GM18508 (cell line): ENCODE data around the gene MORN5.

ENCODE experiments used
- ATAC-seq: cut with Tn5 transposase; IDR thresholded peaks from one replicate; pipeline ENCODE4 v1.9.1; 2021; ENCODE audit warnings: moderate number of reproducible peaks; ENCODE audit not compliant: insufficient read depth, unreplicated experiment

The MORN5 gene

GRCh38 chr9:122212473-122213004, 52.8 kb downstream of the MORN5 start:
- ATAC-seq = no peak

GRCh38 chr9:122213102-122213588, 53.4 kb downstream of the MORN5 start:
- ATAC-seq = no peak

GRCh38 chr9:122213589-122214413, 54.1 kb downstream of the MORN5 start:
- ATAC-seq = no peak

DNA sequence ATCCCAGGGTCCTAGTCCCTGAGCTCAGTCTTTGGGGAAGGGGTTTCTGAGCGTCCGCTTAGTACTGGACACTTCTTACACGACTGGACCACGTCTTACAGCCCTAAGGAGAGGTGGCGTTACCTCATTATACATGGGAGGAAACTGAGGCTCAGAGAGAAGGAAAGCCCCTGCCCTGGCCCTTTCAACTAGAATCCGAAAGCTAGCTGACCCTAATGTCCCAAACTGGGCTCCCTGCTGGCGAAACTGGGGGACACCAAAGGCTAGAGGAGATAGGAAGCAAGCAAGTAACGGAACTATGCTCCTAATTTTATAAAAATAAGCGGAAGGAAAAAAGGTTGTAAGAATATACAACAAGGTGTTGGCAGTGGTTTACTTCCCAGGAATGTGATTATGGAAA, 54.8 kb downstream of the MORN5 start:
- no peak for ATAC-seq

DNA sequence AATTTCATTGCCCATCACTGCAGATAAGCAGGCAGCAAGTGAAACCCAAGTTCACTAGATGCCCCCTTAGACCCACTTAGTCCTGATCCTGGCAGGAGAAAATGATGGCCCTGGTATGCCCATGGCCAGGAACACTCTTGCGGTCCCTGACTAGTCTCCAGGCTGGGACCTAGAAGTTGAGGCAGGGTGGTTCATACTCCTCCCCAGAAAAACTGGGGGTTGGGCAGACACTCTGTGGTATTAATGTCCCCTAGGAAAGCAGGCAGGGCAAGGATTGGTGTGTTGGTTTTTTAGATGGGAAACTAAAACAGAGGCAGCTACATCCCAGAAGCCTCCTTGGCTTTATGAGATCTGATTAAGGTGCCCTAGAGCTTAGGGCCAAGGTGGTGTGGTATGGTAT, 56.0 kb downstream of the MORN5 start:
- no peak for ATAC-seq

- no peak for ATAC-seq
Observed at GRCh38 chr9:122216138-122216797, 56.6 kb downstream of the MORN5 start.

GRCh38 chr9:122216798-122217418, 57.2 kb downstream of the MORN5 start:
- ATAC-seq = no peak

DNA sequence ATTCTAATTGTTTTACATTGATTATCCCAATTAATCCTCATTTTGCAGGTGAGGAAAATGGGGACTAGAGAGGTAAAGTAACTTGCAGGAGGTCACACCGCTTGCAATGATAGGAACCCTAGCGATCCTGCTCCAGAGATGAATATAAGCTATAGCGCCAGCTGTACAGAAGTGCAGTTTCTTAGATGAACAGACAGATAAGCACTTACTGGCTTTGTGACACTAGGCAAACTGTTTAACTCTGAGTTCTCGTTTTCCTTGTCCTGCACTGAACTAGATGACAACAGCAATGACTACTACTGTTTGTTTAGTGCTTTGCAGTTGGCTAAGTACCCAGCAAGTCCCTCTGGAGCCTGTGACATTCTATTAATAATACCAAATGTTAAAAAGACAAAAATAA, 57.9 kb downstream of the MORN5 start:
- no peak for ATAC-seq

DNA sequence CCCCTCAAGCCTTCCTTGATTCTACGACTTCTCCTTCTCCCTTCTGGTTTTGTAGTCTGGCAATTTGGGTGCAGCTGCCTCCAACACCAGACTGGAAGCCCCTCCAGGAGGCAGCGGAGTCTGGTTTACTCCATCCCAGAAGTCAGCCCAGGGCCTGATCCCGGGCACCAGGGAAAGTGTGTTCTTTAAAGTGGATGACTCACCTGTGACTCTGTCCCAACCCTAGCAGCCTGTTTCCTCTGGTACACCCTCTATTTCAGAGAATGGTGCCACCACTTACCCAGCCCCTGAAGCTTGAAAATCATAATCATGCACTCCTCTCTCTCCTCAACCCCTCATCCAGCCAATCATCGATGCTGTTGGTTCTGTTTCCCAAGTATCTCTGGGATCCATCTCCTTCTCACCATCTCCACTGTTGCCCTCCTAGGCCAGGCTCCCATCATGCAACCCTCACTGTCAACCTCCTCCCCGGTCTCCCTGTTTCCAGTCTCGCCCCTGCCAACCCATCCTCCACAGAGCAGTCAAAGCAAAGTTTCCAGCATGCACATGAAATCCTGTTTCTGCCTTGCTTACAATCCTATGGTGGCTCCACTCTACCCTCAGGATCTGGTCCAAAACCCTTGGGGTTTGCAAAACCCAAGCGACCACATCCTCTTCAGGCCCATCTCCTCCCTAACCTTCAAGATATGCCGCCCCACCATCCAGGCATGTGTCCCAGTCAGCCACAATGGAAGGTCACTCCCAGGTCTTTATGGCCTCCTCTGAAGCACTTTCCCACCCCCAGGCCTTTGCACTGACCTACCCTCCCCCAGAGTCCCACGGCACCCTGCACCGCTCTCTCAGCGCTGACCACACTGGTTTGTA, 58.6 kb downstream of the MORN5 start:
- no peak for ATAC-seq

GRCh38 chr9:122218935-122219855, 59.5 kb downstream of the MORN5 start:
- ATAC-seq = no peak

- ATAC-seq = no peak
Observed at GRCh38 chr9:122219856-122220672, 60.4 kb downstream of the MORN5 start.

GRCh38 chr9:122220673-122221182, 61.0 kb downstream of the MORN5 start:
- no peak for ATAC-seq

- no peak for ATAC-seq
Observed at GRCh38 chr9:122221183-122221811, 61.6 kb downstream of the MORN5 start.

GRCh38 chr9:122222791-122223190, 63.1 kb downstream of the MORN5 start:
- ATAC-seq = no peak

DNA sequence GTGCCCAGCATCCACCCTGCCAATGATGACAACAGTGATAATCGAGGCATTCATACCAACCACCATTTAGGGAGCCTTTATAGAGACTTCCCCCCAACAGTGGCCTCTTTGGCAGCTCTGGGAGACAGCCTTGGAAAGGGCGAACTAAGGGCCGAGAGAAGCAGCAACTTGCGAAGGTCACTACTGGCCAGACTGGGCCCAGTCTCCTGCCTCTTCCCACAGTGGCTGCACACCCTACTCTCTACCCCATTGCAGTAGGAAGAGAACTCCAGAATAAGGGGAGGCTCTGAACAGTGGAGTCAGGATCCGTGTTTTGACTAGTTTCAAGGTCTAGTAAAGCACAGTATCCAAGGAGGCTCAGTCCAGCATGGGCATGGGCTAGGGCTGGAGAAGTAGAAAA, 63.7 kb downstream of the MORN5 start:
- ATAC-seq = no peak

GRCh38 chr9:122225312-122226141, 65.8 kb downstream of the MORN5 start:
- no peak for ATAC-seq
